MM.1S (cell line): ENCODE measurements around the gene ATL2.

Source experiments
- DNase-seq: peaks from one replicate; pipeline ENCODE4 v3.0.0-alpha.2; 2015
- H2AFZ ChIP-seq: fragments of 300-600 bp; sonication (generic); 2 replicates; pipeline ENCODE4 v1.6.0; 2016; ENCODE audit warnings: antibody characterized with exemption, low read length
- H3F3A ChIP-seq: fragments of 300-600 bp; sonication (generic); 2 replicates; pipeline ENCODE4 v1.6.1; 2016; ENCODE audit warnings: mild to moderate bottlenecking, antibody characterized with exemption, low read length, moderate library complexity, mixed read lengths; ENCODE audit not compliant: insufficient read depth
- H3K27ac ChIP-seq: fragments of 300-600 bp; sonication (generic); 2 replicates; pipeline ENCODE4 v1.5.1; 2016; ENCODE audit warnings: mild to moderate bottlenecking, low read length
- H3K27me3 ChIP-seq: fragments of 300-600 bp; sonication (generic); replicated peaks from 2 replicates; pipeline ENCODE4 v1.6.0; 2016; ENCODE audit warnings: low read length; ENCODE audit not compliant: insufficient read depth
- H3K36me3 ChIP-seq: fragments of 300-600 bp; sonication (generic); replicated peaks from 2 replicates; pipeline ENCODE4 v1.6.1; 2016; ENCODE audit warnings: mild to moderate bottlenecking, low read length, mixed read lengths; ENCODE audit not compliant: insufficient read depth
- H3K4me1 ChIP-seq: fragments of 300-600 bp; sonication (generic); 2 replicates; pipeline ENCODE4 v1.6.1; 2016; ENCODE audit warnings: low read length, mixed read lengths
- H3K4me2 ChIP-seq: fragments of 300-600 bp; sonication (generic); 2 replicates; pipeline ENCODE4 v1.6.0; 2016; ENCODE audit warnings: low read depth, low read length
- H3K4me3 ChIP-seq: fragments of 300-600 bp; sonication (generic); 2 replicates; pipeline ENCODE4 v1.5.1; 2016; ENCODE audit warnings: low read length, mixed read lengths
- H3K79me2 ChIP-seq: fragments of 300-600 bp; sonication (generic); 2 replicates; pipeline ENCODE4 v1.6.1; 2016; ENCODE audit warnings: mixed run types, low read length, mixed read lengths
- H3K9ac ChIP-seq: fragments of 300-600 bp; sonication (generic); 2 replicates; pipeline ENCODE4 v1.6.1; 2016; ENCODE audit warnings: low read length, mixed read lengths
- H3K9me2 ChIP-seq: fragments of 300-600 bp; sonication (generic); replicated peaks from 2 replicates; pipeline ENCODE4 v1.6.1; 2016; ENCODE audit warnings: mild to moderate bottlenecking, low read length, mixed read lengths; ENCODE audit not compliant: insufficient read depth
- H3K9me3 ChIP-seq: fragments of 300-600 bp; sonication (generic); replicated peaks from 2 replicates; pipeline ENCODE4 v1.6.1; 2016; ENCODE audit warnings: mild to moderate bottlenecking, low read length, mixed read lengths; ENCODE audit not compliant: insufficient read depth
- H4K20me1 ChIP-seq: fragments of 300-600 bp; sonication (generic); 2 replicates; pipeline ENCODE4 v1.6.1; 2016; ENCODE audit warnings: mild to moderate bottlenecking, low read length, moderate library complexity, mixed read lengths; ENCODE audit not compliant: insufficient read depth
- CTCF ChIP-seq: fragments of 300-600 bp; sonication (generic); IDR thresholded peaks from 2 replicates; pipeline ENCODE4 v1.5.1; 2016; ENCODE audit warnings: antibody characterized with exemption, low read length, mixed read lengths
- EZH2 ChIP-seq: fragments of 300-600 bp; sonication (generic); optimal IDR thresholded peaks from 2 replicates; pipeline ENCODE3; 2017; ENCODE audit warnings: low read depth, mild to moderate bottlenecking, antibody characterized with exemption, low read length, mixed read lengths
- EZH2phosphoT487 ChIP-seq: fragments of 300-600 bp; sonication (generic); IDR thresholded peaks from 2 replicates; pipeline ENCODE4 v1.6.1; 2018; ENCODE audit warnings: antibody characterized with exemption, low read length

Gene ATL2

GRCh38 chr2:38263293-38263692 lies 113.8 kb downstream of the ATL2 start:
- H3K4me2 ChIP-seq = no peak overlapping the region
- no peak for DNase-seq
- no peaks in the 10 kb centered on the region for H3K27me3 ChIP-seq
- no peaks in the 10 kb centered on the region for H3K9me3 ChIP-seq
- no peaks in the 10 kb centered on the region for H3K79me2 ChIP-seq
- TF ChIP-seq EZH2 = no peak
- TF ChIP-seq CTCF = no peak
- TF ChIP-seq EZH2phosphoT487 = no peak
- H3K9ac ChIP-seq = no peak overlapping the region
- H3K4me1 ChIP-seq = no peaks in the 10 kb centered on the region
- no peak overlapping the region for H3K4me3 ChIP-seq
- H3F3A ChIP-seq = no peaks in the 10 kb centered on the region
- no peaks in the 10 kb centered on the region for H3K9me2 ChIP-seq
- H3K27ac ChIP-seq = no peak overlapping the region
- no peaks in the 10 kb centered on the region for H3K36me3 ChIP-seq
- H2AFZ ChIP-seq = no peak overlapping the region
- H4K20me1 ChIP-seq = no peaks in the 10 kb centered on the region

- Histone ChIP-seq H3K4me1 (no peaks in the 10 kb centered on the region), H3K27ac (no peak overlapping the region), H3K9me2 (no peaks in the 10 kb centered on the region), H4K20me1 (no peaks in the 10 kb centered on the region), H3K9me3 (no peaks in the 10 kb centered on the region), H3K9ac (no peak overlapping the region), H3F3A (no peaks in the 10 kb centered on the region), H3K27me3 (no peaks in the 10 kb centered on the region), H3K4me3 (no peak overlapping the region), H3K36me3 (no peaks in the 10 kb centered on the region), H3K4me2 (no peak overlapping the region), H3K79me2 (no peaks in the 10 kb centered on the region), H2AFZ (no peak overlapping the region)
- no peak for DNase-seq
- no peak for TF ChIP-seq CTCF
- TF ChIP-seq EZH2phosphoT487 = no peak
- TF ChIP-seq EZH2 = no peak
Observed at GRCh38 chr2:38262069-38262871, 114.8 kb downstream of the ATL2 start.

DNA sequence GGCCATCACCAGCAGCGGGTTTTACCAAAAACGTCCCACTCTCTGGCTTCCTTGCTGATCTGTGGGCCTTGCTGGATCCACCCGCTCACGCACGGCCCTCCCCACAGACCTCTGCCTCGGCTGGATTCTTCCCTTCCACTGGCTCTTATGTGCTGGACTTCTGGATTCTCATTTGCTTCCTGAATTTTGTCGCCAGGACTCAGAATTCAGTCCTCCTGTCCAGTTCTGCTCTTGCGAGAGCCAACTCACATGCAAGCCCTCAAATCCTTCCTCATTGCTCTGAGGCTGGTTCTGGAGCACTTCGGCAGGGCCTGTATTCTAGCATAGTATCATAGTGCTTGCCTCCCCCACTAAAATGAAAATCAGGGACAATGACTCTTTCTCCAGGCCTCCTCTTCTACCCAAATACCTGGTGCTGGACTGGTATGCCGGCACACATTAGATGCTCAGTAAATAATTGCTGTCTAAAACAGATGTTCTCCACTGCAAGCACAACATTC lies 115.5 kb downstream of the ATL2 start:
- Histone ChIP-seq H3K4me1 (no peaks in the 10 kb centered on the region), H3K4me2 (no peak overlapping the region), H3K9ac (no peak overlapping the region), H3K79me2 (no peaks in the 10 kb centered on the region), H3K27me3 (no peaks in the 10 kb centered on the region), H3K36me3 (no peaks in the 10 kb centered on the region), H3F3A (no peaks in the 10 kb centered on the region), H3K9me2 (no peaks in the 10 kb centered on the region), H3K4me3 (no peak overlapping the region), H2AFZ (no peak overlapping the region), H4K20me1 (no peaks in the 10 kb centered on the region), H3K9me3 (no peaks in the 10 kb centered on the region), H3K27ac (no peak overlapping the region)
- no peak for DNase-seq
- TF ChIP-seq EZH2 = no peak
- no peak for TF ChIP-seq CTCF
- TF ChIP-seq EZH2phosphoT487 = no peak
